HK-2 (cell line): Measurements from ENCODE around the gene LRRC2.
"Not testable (repeated sequence)": the region's sequence is repeated elsewhere in the genome, so short reads cannot be mapped to it uniquely, and the experiment has no call there.

Source experiments
- DNase-seq: peaks from one replicate; pipeline ENCODE4 v3.0.0-alpha.2; 2018; ENCODE audit not compliant: unreplicated experiment

The LRRC2 gene

DNA sequence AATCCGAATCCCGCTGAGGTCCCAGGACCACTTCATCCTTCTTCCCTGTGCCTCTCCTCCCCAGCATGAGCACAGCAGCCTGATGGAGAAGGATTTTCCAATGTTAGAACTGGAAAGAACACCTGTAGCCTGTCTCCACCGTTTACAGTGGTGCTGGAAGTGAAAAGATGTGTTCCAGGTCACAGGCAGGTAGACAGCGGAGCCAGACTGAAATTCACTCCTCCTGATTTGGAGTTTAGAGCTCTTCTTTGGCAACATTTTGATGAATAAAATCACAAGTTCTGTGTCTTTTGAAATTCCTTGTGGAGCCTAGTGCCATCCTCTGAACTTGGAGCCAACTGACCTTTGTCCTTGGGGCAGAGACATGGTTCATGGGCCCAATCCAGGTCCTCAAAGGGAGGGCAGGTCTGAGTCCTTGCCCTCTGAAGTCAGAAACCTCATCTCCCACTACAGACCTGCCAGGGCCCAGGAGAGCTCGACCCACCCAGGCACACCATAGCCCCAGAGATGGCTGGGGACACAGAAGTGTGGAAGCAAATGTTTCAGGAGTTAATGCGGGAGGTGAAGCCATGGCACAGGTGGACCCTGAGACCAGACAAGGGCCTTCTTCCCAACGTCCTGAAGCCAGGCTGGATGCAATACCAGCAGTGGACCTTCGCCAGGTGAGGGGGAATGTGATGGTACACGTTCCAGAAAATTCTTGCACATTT lies 68.4 kb downstream of the LRRC2 start, which contains the start of gene RTP3:
Gene RTP3 (plus strand): TSS at position 421 of the 710 bp plus-strand sequence. CDS start 87 bp downstream, at position 508.
- no peak for DNase-seq

DNA sequence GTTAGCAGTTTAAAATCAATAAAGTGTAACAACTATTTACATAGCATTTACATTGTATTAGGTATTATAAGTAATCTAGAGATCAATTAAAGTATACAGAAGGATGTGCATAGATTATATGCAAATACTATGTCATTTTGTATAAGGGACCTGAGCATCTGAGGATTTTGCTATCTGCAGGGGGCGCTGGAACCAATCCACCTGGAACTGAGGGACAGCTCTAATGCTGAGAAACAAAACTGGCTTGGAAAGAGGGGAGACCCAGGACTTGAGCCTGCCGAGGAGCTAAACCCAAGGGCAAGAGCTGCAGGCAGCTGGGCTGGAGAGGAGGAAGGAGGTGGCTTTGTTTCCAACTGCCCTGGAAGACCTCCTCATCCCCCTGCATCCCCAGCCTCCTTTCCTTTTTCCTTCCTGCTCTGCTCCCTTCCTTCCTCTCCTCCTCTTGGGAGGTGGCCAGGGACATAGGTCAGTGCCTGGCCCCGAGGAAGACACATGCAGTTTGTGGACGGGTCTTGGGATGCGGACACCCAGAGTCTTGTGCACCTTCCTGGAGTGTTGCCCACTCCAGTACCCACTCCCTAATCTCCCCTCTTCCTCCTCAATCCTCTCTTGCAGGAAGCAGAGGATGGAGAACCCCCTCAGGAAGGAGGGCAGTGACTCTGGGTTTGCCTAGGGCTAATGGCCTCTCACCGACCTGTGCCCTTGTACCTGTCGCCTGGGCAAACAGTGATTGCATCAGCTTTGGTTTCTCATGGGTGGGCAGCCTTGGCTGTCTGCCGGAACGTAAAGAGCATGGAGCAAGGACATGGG lies 69.2 kb downstream of the LRRC2 start:
- DNase-seq: no peak

DNA sequence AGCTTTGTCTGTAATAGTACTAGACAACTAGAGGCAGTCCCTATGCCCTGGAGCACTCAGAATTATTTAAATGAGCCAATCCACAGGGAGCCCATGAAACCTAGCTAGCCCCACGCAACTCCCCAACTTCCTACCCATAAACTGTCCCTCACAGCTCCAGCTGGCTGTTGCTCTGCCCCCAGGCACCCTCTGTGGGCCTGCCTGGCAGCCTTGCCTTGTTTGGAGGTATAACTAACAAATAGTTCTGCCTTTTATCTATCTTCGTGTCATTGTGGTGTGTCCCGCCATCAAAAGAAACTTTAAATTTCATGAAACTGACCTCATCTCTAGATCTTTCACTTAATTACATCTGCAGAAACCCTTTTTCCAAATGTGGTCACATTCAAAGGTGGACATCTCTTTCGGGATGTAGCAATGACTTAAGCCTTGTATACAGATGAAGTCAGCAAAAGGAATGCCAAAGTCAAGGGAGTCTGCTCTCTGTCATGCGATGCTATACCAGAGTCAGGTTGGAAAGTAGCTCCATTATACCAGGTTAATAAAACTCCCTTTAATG lies 70.1 kb downstream of the LRRC2 start:
- DNase-seq: no peak

DNA sequence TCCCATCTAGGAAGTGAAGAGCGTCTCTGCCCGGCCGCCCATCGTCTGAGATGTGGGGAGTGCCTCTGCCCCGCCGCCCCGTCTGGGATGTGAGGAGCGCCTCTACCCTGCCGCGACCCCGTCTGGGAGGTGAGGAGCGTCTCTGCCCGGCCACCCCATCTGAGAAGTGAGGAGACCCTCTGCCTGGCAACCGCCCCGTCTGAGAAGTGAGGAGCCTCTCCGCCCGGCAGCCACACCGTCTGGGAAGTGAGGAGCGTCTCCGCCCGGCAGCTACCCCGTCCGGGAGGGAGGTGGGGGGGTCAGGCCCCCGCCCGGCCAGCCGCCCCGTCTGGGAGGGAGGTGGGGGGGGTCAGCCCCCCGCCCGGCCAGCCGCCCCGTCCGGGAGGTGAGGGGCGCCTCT lies 71.6 kb downstream of the LRRC2 start:
- not testable (repeated sequence) for DNase-seq

DNA sequence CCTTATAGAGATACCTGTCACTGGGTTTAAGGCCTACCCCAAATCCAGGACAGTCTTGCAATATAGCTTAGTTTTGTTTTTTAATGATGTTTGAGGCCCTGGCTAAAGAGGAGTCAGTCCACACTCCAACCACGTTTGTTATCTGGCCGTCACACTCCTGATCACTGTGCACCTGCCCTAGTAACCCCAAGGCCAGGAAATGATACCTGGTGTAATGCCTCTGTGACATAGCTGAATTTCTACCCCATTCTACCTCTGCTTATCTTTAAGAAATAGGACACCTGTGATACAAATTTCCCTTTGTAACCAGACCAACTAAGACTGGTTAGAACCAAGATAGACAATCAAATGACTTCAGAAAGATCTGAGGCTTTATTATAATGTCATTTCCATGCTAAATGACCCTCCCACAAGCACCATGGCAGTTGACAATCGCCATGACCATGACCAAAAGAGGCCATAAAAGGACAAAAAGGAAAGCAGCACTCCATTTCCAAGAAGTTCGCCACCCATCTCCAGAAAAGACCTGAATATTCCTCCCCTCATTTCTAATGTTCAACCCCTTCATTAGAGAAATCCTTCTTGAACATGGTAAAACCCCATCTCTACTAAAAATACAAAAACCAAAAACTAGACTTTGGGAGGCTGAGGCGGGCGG lies 73.1 kb downstream of the LRRC2 start:
- no peak for DNase-seq

DNA sequence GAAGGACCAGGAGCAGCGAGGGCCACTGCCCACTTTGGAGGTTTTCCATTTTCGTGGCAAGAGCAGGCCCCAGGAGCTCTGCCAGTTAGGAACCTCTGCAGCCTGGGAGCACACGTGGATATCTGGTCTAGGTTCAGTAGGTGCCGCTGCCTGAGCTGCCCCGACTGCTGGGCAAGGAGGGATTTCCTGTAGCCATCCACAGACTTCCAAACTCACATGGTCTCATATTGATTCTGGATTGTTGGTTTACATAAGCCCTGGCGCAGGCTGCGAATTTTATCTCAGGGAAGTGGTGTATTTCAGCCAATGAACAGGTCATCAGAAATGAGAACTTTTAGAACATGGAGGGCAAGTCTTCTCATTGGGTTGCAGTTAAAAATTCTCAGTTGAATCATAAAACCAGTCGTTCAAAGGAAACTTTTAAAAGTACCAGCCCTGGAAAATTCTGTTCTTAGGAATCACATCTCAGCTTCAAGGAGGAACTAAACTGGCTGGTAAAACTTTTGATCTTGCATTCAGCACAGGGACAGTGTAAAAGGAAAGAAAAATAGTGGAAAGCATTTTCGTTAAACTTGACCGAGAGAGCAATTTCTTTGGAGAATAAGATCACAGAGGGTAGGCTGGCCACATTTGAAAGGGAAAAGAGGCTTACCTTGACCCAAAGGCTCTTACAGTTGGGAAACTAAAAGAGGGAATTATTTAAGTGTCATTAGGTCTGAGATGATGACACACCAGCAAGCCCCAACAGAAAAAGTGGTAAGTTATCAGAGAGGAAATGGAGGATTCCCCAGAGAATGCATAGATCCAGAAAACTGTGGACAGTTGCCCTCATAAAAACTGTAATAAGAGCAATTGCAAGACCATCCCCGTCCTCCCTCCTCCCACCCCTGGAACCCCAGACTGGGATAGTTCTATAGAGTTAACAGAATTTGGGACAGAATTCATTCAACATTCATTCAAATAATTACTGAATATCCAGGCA lies 74.7 kb downstream of the LRRC2 start:
- DNase-seq: no peak

DNA sequence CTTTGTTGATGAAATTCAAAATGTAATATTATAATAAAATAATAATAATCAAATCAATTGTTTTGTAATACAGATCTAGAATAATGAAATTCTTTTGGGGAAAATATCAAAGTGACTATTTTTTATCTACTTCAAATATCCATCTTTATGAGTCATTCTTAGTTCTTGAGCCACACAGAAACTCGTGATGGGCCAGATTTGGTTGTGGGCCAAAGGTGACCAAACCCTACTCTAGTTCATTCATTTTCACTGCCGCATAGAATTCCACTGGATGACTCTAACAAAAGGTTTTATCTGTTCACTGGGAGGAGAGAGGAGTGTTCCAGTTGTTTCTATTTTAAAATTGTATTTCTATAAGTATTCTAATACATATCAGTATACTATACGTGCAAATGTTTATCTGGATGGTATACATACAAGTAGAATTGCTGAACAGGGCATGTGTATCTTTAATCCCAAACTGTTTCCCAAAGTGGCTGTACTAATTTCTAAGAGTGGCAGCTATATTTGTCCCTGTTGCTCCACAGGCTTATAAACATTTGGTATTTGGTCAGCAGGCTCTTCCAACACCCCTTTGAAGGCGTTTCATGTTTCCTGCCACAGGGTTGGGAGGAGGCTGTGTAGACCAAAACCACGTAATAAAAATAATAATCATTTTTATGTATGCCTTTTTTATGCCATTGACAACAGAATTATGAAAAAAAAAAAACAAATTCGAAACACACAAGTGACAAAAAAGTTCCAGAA lies 75.6 kb downstream of the LRRC2 start:
- DNase-seq: no peak

DNA sequence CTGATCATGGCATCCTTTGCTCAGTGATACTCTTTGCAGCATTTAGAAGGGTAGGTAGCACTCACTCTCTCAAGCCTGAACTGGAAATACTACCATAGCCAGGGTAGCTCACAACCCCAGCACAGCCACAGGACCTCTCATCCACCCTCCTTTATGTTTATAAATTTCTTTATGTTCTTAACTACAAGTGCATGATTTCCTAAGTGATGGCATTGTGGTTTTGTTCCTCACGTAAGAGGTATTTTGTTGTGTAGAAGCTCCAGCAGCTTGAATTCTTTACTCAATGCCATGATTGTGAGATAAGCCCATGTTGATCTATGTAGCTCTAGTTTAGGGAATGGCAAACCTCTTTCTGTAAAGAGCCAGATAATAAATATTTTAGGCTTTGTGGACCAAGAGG lies 76.2 kb downstream of the LRRC2 start:
- no peak for DNase-seq

DNA sequence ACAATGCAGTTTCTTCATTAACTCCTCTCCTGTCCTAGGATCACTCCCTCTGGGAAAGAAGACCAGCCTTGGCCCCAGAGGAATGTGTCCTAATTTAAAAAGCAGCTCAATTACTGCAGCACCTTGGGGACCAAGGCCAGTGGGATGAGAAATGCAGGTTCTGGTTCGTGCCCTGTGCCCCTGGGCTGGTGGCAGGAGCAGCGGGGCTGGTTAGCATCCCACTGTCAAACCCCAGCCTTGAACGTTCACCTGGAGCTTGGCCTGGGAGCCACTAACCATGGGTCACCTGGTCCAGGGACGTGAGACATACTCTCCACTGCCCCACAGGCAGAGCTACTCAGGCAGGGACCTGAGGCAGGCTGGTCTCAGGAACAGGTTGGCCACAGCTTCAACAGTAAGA lies 76.7 kb downstream of the LRRC2 start:
- DNase-seq: no peak

DNA sequence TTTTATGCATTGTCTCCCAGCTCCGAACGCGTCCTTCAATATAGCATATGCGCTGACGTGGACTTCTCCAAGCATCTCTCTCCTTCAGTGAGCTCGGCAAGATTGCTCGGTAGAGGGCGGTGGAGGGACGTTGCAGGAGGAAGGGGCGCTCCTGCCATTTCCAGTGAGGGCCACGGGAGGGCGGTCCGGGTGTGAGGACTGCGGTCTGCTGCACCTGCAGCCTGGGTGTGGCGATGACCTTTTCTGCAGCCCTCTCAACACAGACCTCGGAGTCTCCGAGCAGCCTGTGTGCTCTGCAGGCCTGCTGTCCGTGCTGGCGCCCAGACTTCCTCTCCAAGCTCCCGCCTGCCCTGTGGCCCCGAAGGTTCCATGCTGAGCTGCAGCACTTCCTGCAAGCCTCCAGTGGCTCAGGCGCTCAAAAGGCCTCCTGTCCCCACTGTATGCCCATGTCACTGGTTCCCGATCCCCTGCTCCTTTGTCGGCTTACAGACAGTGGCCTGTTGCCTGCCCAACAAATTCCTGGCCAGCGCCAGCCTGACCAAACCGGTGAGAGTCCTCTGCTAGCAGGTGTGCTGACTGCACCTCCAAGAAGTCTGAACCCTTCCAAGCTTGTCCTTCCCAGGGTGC lies 77.3 kb downstream of the LRRC2 start:
- DNase-seq: peak; percentile 75

DNA sequence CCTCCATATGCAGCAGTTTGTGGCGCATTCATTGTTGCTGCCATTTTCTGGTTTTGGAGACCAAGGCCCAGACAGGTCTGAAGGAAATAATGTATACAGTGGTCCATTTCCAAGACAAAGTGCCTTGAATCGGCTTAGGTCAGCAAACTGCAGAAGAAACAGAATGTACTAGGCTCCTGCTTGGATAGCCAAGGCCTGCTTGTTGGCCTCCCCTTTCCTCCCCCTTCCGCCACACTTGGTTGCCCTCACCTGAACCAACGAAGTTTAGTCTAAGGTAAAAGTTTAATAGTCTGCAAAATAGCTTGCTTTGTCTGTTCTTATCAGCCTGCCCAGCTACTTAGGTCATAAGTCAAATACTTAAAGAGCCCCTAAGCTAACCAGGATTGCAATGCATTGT lies 80.3 kb downstream of the LRRC2 start:
- DNase-seq: no peak

DNA sequence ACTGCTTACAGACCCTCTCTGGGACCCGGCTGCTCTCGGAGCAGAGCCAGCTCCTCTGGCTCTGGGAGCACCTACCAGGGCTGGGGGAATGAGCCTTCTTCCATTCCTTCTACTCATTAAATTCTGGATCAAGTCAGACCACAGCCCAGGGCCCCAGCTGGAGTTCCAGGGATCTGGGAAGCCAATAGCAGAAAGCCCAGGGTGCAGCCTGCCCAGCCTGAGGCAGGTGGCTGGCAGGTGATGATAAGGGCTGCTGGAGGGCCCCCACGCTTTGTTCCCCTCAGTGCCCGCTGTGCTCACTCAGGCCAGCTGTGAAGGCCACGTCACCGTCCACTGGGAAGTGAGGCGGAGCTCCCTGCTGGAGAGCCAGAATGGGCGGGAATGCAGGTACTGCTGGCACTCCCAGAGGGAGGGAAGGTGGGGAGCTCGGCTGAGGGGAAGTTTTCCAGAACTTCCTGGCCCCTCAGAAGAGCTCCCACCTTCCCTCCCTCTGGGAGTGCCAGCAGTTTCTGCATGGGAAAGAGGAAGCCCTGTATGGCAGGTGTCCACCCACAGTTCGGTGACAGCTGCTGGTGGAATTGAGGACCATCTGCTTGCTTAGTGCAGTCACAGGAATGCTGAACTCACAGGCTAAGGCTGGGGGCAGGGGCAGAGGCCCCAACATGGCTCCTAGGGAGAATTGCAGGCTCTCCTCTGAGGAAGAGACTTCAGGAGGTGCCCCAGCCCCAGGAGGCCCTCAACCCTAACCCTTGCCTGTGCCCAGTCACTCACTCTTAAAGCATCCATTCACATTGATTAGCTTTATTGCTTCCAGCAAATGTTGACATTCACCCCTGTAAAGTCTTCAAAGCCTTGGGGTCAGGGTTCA lies 81.0 kb downstream of the LRRC2 start:
- DNase-seq: no peak

DNA sequence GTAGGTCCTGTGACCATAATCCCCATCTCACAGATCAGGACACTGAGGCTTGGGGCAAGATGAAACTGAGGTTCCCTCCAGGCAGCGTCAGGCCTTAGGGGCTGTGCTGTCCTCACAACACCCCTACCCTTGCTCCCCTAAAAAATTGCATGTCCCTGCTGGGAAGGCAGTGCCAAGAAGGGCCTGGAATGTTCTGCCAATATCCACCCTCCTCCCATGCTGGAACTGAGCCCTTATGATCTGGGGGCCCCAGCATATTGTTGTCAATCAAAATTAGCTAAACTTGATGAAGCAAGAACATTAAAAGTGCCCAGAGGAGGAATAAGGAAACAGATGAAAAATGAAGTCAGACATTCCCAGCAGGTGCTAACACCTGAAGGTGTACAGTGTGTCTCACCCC lies 81.7 kb downstream of the LRRC2 start:
- no peak for DNase-seq

DNA sequence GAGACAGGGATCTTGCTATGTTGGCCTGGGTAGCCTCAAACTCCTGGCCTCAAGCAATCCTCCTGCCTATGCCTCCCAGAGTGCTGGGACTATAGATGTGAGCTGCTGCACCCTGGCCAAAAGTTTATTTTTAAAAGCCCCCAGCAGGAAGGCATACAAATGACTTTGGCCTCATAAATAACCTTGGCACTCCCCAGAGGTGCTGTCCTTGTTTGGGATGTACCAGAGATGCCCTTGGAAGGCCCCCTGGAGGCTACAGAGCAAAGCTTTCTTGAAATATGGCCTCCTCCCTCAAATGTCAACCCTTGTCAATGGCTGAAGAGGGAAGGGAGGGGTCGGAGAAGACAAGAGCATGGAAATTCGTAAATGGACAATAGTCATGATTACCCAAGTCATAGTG lies 82.3 kb downstream of the LRRC2 start:
- DNase-seq: no peak

DNA sequence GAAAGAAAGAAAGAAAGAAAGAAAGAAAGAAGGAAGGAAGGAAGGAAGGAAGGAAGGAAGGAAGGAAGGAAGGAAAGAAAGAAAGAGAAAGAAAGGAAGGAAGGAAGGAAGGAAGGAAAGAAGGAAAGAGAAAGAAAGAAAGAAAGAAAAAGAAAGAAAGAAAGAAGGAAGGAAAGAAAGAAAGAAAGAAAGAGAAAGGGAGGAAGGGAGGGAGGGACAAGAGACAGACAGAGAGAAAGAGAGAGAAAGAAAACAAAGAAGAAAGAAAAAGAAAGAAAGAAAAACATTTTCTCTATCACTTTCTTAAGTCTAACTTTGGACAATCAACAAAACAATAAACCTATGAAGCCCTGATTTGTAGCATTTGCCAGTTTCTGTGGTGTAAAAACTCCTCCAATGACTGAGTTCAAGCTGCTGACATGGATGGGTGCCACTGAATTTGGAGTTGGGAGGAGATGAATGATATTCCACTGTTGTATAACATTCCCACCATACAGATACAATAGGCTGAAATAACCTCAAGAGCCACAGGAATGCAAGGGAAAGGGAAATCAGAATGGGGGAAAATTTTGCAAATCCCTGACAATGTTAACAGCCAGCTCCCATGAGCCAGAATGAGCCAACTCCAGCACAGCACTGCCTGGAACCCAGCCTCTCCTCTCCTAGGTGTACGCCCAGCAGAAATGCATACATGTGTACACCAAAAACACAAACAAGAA lies 83.3 kb downstream of the LRRC2 start:
- DNase-seq: no peak

DNA sequence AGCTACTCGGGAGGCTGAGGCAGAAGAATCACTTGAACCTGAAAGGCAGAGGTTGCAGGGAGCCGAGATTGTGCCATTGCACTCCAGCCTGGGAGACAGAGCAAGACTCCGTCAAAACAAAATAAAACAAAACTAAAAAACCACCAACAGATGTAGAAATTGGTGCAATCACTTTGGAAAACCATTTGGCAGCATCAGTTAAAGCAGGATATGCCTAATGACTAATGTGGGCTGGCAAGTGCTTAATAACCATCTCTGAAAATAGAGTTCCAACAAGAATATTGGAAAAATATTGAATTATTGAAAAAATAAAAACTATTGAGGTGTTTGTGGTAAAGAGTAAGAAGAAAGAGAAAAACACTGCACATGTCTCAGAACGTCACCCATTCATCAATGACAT lies 84.5 kb downstream of the LRRC2 start:
- no peak for DNase-seq

DNA sequence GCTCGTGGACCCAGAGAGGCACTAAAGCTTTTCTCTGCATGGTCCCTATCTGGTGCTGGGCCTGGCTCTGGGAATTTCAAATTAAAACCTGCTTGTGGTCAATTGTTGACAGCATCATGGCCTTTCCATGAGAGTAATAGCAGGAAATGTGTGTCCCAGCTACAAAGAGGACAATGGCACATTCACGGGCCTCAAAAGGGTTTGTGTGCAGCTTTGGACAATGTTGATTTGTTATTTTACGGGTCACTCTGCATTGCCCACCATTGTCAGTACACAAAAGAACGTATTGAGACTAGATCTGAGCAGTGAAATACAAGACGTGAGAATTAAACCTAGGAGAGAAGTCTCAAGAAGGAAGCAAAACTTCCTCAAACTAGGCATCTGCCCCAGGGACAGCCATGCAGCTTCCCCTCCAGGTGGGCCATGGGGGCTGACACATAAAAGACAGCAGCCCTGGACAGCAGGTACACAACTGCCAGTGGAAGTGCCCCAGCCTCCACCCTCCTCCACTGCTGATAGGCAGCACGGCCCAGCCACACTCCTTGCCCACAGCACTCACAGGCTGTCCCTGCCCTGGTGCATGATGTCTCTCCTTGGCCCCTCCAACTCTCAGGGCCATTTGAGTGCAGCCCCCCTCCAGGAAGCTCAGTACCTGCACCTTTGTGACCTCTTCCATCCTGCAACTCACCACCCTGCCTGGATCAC lies 85.5 kb downstream of the LRRC2 start:
- no peak for DNase-seq

DNA sequence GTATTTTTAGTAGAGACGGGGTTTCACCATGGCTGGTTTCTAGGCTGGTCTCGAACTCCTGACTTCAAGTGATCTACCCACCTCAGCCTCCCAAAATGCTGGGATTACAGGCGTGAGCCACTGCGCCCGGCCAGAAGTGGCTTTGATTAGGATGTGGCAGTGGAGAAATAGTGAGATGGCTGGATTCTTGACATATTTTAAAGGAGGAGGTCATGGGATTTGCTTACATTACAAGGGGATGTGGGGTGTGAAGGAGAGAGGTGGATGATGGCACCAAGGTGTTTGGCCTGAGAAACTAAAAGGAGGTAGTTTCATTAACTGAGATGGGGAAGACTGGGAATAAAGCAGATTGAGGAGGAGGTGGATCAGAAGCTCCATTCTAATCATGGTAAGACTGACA lies 86.4 kb downstream of the LRRC2 start:
- no peak for DNase-seq
